DMS53 treated with DMSO at 0.1 percent for 48 hours (cell line): ENCODE measurements around the gene CXCL12.

Source experiments
- DNase-seq: peaks from one replicate; lab custom pipeline; 2025; ENCODE audit not compliant: unreplicated experiment; lab: John Stamatoyannopoulos, UW

Gene CXCL12

DNA sequence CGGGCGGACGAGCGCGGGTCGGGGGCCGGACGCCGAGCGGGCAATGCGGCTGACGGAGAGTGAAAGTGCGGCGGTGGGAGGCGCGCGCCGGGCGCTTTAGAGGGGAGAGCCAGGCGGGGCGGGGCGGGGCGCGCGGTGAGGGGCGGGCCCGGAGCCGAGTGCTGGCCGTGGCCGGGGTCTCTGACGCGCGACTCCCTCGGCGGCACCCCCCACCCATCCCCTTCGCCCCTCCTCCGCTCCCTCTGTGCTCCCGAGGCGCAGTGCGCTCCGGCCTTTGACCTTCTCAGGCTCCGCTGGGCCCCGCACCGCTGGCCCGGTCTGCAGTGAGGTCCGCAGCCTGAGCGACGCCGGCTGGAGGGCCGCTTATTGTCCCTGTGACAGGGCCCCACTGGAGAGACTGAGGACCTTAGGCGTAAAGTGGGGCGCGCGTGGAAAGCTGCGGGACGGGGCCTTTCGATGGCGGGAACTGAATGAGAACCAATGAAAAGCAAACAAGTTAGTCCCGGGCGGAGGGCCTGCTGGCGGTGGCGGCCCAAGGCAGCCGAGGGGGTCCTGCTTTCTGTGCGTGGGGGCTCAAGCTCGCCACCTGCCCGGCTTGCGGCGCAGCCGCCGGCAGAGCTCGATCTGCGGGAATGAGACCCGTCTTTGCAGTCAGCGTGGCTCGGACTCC is at the start of gene CXCL12:
TSS of gene CXCL12 (minus strand) at position 72 of the 670 bp plus-strand sequence. CDS start 92 bp downstream, outside the sequence.
- DNase-seq, result no peak

DNA sequence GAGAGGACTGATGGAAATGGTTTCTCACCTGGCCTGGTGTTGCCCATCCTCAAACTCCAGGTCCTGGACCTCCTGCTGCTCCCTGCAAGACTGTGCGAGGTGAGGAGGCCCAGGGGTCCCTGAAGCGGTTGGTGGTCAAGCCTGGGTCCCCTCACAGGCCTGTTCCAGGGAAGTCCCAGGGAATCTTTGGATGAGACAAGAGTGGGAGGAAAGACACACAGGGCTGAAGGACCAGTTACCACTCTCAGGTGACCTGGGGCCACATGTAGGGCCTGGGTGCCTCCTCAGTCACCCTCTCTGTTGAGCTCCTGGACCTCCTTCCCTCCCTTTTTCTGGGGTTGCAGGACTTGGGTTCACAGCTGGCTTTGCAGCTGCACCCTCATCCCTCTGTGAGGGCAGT is 42.6 kb upstream of the CXCL12 start:
- DNase-seq, result no peak

- DNase-seq, result no peak
Observed at GRCh38 chr10:44427037-44427436, 42.1 kb upstream of the CXCL12 start.

DNA sequence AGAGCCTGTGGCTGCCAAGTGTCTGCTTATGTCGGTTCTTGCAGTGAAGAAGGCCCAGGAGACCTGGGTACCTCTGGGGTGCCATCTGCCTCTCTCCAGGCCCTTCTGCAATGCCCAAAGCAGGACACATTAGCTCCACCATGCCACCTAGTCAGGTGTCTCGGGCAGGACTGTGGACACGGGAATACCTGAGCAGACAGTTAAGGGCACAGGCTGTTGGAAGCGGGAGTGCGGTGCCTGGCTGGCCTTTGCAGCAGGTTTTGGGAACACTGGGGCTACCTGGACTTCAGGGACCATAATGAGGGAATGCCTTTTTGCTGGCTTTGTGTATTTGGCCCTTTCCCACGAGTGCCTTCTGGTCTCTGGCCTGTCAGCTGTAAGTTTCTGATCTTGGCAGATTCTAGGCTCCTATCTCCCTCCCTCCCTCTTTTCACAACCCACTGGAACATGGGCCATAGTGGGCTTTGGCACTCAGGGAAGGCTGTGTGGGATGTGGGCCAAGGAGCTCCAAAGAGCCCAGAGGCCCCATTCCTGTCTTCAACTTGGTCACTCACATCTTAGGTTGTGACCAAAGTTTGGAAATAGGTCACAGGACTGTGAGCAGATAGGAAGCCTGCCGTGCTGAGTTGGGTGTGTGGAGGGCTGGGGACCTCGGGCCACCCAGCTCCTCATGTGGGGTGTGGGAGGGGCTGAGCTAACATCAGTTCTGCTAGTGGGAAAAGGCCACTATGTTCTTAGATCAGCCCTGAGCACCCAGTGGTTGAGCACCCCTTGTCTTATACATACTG is 41.5 kb upstream of the CXCL12 start:
- no peak for DNase-seq

GRCh38 chr10:44425466-44425865 is 40.6 kb upstream of the CXCL12 start:
- no peak for DNase-seq

- DNase-seq, result no peak
Observed at GRCh38 chr10:44424957-44425356, 40.1 kb upstream of the CXCL12 start.

- DNase-seq, result no peak
Observed at GRCh38 chr10:44424298-44424697, 39.4 kb upstream of the CXCL12 start.

- no peak for DNase-seq
Observed at GRCh38 chr10:44422570-44423101, 37.7 kb upstream of the CXCL12 start.

- no peak for DNase-seq
Observed at GRCh38 chr10:44422153-44422552, 37.3 kb upstream of the CXCL12 start.

- DNase-seq, result no peak
Observed at GRCh38 chr10:44419790-44420549, 35.1 kb upstream of the CXCL12 start.

DNA sequence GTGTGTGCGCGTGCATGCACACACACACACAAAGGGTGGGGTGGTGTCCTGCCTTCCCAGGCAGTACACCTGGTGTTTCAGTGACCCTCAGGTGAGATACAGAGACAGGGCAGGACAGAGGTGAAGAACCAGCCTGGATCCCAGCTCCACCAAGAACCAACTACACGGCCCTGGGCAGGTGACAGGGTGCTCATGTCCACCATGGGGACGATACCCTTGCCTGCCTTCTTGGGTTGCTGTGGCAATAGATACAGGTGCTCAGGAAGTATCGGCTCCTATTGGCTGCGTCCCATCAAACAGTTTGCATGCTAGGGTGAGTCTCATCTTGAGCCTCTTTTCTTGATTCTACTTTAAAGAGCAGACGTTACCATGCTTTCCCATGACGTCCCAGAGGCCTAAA is 33.7 kb upstream of the CXCL12 start:
- DNase-seq, result no peak

GRCh38 chr10:44417761-44418160 is 32.9 kb upstream of the CXCL12 start:
- no peak for DNase-seq

DNA sequence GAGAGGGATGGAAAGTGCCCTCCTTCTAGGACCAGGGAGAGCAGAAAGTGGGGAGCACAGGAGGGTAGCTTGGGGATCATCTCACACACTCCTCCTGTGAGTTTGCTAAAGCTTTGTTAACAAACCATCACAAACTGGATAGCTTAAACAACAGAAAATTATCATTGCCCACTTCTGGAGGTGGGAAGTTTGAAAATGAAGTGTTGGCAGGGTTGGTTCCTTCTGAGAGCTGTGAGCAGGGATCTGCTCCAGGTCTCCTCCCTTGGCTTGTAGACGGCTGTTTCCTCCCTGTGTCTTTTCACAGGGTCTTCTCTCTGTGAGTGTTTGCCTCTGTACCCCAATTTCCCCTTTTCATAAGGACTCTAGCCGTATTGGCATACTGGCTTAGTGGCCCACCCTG is 32.0 kb upstream of the CXCL12 start:
- no peak for DNase-seq

- no peak for DNase-seq
Observed at GRCh38 chr10:44416021-44416771, 31.3 kb upstream of the CXCL12 start.

DNA sequence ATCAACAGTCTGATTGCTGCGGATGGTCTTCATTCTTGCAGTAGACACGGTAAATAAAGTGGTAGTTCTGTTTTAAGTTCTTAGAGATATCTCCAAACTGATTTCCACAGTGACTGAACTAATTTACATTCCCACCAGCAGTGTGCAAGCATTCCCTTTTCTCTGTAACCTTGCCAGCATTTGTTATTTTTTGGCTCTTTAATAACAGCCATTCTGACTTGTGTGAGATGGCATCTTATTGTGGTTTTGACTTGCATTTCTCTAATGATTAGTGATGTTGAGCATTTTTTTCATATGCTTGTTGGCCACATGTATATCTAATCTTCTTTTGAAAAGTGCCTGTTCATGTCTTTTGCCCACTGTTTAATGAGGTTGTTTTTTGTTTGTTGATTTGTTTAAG is 30.2 kb upstream of the CXCL12 start:
- DNase-seq, result no peak

- no peak for DNase-seq
Observed at GRCh38 chr10:44413416-44413815, 28.5 kb upstream of the CXCL12 start.

DNA sequence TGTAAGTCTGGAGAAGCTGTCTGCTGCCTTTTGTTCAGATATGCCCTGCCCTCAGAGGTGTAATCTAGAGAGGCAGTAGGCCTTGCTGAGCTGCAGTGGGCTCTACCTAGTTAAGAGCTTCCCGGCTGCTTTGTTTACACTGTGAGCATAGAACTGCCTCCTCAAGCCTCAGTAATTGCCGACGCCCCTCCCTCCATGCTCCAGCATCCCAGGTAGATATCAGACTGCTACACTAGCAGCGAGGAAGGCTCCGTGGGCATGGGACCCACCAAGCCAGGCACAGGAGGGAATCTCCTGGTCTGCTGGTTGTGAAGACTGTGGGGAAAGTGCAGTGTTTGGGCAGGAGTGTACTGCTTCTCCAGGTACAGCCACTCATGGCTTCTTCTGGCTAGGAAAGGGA is 26.4 kb upstream of the CXCL12 start:
- no peak for DNase-seq

DNA sequence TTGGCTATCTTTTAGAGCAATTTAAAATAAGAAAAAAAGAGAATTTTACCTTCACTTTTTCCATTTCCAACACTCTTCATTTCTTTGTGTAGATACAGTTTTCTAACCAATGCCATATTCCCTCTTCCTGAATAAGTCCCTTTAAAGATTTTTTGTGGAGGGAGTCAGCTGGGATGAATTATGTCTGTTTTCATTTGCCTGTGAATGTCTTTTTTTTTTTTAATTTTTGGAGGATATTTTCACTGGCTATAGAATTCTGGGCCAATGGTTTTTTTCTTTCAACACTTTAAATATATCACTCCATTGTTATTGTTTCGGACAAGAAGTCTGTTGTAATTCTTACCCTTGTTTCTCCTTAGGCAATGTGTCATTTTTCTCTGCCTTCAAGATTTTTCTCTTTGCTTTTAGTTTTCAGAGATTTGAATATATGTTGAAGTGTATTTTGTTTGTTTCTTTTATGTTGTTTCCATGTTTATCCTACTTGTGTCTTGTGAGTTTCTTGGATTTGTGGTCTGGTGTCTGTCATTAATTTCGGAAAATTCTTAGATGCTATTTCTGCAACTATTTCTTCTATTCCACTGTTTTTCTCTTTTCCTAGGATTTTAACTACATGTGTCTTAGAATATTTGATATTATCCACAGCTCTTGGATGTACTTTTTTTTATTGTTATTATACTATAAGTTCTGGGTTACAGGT is 20.0 kb upstream of the CXCL12 start:
- DNase-seq, result no peak

DNA sequence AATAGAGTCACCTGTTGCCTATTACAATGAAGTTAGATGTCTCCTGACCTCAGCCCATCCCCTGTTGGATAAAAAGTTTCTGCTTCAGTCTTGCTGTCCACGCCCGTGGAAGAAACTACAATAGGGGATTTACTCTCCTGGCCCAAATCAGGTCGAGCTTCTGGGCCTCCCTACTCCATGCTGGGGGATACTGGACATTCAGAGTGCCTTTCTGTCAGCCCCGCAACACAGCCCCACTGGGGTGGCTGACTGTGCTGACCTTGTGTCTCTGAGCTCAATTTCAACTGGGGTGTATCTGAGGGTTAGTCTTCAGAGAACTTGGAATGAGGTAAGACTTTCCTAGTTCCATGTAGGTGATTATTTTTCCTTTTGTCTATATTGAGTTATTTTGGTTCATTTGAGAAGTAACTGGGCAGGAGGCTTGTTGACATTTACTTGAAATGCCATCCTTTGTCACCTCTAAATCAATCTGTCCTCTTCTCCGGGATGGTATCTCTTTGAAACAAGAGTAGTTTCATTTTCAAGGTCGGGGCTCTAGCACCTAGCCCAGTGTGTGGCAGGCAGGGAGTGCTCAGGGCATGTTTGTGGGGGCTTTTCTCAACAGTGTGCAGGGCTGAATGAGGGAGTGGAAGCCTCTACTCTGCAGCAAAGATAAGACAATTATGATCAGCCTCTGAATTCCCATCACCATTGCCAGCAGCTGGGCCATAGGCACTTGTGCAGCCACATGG is 17.7 kb upstream of the CXCL12 start:
- DNase-seq, result no peak

- no peak for DNase-seq
Observed at GRCh38 chr10:44400541-44400940, 15.6 kb upstream of the CXCL12 start.
